Activated T-cell treated with anti-CD3 and anti-CD28 coated beads, Interleukin-2, amount 50 U/mL, for 4 hours (primary cell): ENCODE results near the gene TNNI3K. TPM values are rescaled to one million over a fixed set of nuclear protein-coding genes. Genes with fewer than 3 reads are reported as not detected.
"Not testable (repeated sequence)": the region's sequence is repeated elsewhere in the genome, so short reads cannot be mapped to it uniquely, and the experiment has no call there.

Experiments
- ATAC-seq, 2 donors: fragments of 200-7000 bp; cut with Tn5 transposase; one replicate each; pipeline ENCODE4 v1.10.0; 2021
- DNase-seq: peaks from one replicate; pipeline ENCODE4 v3.0.0-alpha.2; 2020
- H3K27me3 Mint-ChIP-seq: one replicate; pipeline ENCODE4 v1.8.0; 2021; ENCODE audit warnings: low read depth, mixed read lengths
- H3K36me3 Mint-ChIP-seq: one replicate; pipeline ENCODE4 v1.8.0; 2022; ENCODE audit warnings: mixed read lengths; ENCODE audit not compliant: insufficient read depth
- H3K4me1 Mint-ChIP-seq: one replicate; pipeline ENCODE4 v1.8.0; 2021; ENCODE audit warnings: low read depth, mixed read lengths
- H3K4me3 Mint-ChIP-seq: one replicate; pipeline ENCODE4 v1.8.0; 2021; ENCODE audit warnings: mild to moderate bottlenecking, moderate library complexity, mixed read lengths
- H3K9me3 Mint-ChIP-seq: one replicate; pipeline ENCODE4 v1.8.0; 2021; ENCODE audit warnings: mixed read lengths
- total RNA-seq, 3 donors: library from RNA; stranded (reverse); gene quantifications; one replicate each; pipeline ENCODE4 v1.2.1, GENCODE V29; 2021

TNNI3K gene
- total RNA-seq, 3 donors from 2014 or later: not detected

GRCh38 chr1:74245168-74245772 is 10.1 kb downstream of the TNNI3K start:
- no peak overlapping the region for H3K4me3 Mint-ChIP-seq
- no peaks in the 10 kb centered on the region for H3K4me1 Mint-ChIP-seq
- no peaks in the 10 kb centered on the region for H3K9me3 Mint-ChIP-seq
- no peaks in the 10 kb centered on the region for H3K36me3 Mint-ChIP-seq
- ATAC-seq: no peak
- DNase-seq: no peak
- no peaks in the 10 kb centered on the region for H3K27me3 Mint-ChIP-seq

- no peaks in the 10 kb centered on the region for H3K27me3 Mint-ChIP-seq
- no peak overlapping the region for H3K4me3 Mint-ChIP-seq
- DNase-seq (no peak), ATAC-seq (no peak)
- H3K9me3 Mint-ChIP-seq: no peaks in the 10 kb centered on the region
- H3K36me3 Mint-ChIP-seq: no peaks in the 10 kb centered on the region
- no peaks in the 10 kb centered on the region for H3K4me1 Mint-ChIP-seq
Observed at GRCh38 chr1:74246315-74246714, 11.1 kb downstream of the TNNI3K start.

DNA sequence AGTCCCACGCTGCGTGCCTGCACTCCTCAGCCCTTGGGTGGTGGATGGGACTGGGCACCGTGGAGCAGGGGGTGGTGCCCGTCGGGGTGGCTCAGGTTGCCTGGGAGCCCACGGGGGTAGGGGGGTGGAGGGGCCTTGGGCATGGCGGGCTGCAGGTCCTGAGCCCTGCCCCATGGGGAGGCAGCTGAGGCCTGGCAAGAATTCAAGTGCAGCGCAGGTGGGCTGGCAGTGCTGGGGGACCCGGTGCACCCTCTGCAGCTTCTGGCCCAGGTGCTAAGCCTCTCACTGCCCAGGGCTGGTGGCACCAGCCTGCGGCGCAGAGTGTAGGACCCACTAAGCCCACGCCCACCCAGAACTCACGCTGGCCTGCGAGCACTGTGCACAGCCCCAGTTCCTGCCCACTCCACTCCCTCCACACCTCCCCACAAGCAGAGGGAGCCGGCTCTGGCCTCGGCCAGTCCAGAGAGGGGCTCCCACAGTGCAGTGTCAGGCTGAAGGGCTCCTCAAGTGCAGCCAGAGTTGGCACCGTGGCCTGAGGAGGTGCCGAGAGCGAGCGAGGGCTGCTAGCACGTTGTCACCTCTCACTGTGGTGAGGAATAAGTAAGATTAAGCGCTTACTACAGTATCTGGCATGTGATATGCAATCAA is 12.8 kb downstream of the TNNI3K start:
- ATAC-seq (no peak), DNase-seq (no peak)
- H3K4me3 Mint-ChIP-seq: no peak overlapping the region

GRCh38 chr1:74253243-74253824 is 18.1 kb downstream of the TNNI3K start:
- DNase-seq, H3K36me3 Mint-ChIP-seq, H3K9me3 Mint-ChIP-seq, H3K27me3 Mint-ChIP-seq, H3K4me1 Mint-ChIP-seq, H3K4me3 Mint-ChIP-seq, ATAC-seq: not testable (repeated sequence)

More for the DNA sequence above, 12.8 kb downstream of the TNNI3K start:
- H3K9me3 Mint-ChIP-seq: no peaks in the 10 kb centered on the region
- H3K27me3 Mint-ChIP-seq: no peaks in the 10 kb centered on the region
- no peaks in the 10 kb centered on the region for H3K4me1 Mint-ChIP-seq
- H3K36me3 Mint-ChIP-seq: no peaks in the 10 kb centered on the region

- H3K4me3 Mint-ChIP-seq: no peak overlapping the region
- no peaks in the 10 kb centered on the region for H3K4me1 Mint-ChIP-seq
- no peaks in the 10 kb centered on the region for H3K9me3 Mint-ChIP-seq
- no peaks in the 10 kb centered on the region for H3K27me3 Mint-ChIP-seq
- ATAC-seq (no peak), DNase-seq (no peak)
- no peaks in the 10 kb centered on the region for H3K36me3 Mint-ChIP-seq
Observed at GRCh38 chr1:74266001-74266400, 30.8 kb downstream of the TNNI3K start.

DNA sequence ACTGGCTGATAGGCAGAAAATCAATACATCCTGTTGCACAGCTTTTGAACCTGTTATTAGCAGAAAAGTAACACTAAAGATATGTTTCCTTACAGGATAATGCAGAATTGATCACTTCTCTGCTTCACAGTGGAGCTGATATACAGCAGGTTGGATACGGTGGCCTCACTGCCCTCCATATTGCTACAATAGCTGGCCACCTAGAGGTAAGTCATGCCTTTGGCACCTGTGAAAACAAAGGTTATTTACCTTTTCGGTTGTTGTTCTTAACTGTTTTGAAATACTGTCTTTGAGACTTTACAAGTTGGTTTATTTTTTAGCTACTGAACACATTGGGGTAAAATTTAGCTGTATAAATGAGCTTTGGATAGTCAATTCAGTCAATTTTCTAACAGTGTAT is 36.3 kb downstream of the TNNI3K start:
- no peak for DNase-seq
- Mint-ChIP-seq H3K9me3 (no peaks in the 10 kb centered on the region), H3K4me1 (no peaks in the 10 kb centered on the region), H3K36me3 (no peaks in the 10 kb centered on the region), H3K4me3 (no peak overlapping the region), H3K27me3 (no peaks in the 10 kb centered on the region)
- ATAC-seq: no peak

DNA sequence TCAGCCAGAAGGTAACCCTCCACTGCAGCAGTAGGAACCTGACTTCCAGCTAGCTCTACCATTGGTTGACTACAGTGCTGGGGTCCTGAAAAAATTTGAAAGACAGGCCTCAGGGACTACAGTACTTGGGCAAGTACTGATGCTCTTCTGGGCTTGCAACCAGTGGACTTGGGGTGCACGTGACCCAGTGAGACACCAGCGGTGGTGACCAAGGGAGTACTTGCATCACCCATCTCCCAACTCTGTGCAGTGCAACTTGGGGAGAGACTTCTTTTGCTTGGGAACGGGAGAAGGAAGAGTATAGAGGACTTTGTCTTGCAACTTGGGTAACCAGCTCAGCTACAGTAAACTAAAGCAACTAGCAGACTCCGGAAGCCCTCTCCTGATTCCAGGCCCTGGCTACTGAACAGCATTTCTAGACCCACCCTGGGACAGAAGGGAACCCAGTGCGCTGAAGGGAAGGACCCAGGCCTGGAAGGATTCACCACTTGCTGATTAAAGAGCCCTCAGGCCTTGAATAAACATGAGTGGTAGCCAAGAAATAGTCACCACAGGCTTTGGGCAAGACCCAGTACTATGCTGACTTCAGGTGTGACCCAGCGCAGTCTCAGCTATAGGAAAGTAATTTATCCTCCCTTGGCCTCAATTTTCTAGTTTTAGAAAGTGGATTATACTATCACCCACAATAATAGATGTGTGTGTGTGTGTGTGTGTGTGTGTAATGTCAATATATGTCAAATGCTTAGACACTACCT is 45.6 kb downstream of the TNNI3K start:
- Mint-ChIP-seq H3K36me3 (no peaks in the 10 kb centered on the region), H3K4me3 (no peak overlapping the region), H3K27me3 (no peaks in the 10 kb centered on the region), H3K4me1 (no peaks in the 10 kb centered on the region), H3K9me3 (peaks cover 3% of the 10 kb centered on the region)
- ATAC-seq (no peak), DNase-seq (no peak)

DNA sequence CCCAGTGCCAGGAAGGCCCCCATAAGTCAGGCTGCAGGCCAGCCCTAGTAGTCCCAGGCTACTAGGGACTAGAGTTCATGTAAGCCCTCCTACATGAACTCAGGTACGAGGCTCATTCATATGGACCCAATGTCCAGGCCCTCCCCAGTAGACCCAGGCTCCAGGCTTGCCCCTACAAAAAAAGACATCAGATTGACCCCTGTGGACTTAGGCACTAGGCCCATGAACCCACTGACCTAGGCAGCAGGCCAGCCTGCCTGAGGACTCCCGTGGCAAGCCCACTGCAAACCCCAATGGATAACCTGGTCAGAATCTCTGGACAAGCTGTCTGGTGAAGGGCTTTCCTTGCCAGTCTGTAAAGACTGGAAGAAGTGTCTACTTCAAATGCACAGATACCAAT is 51.2 kb downstream of the TNNI3K start:
- Mint-ChIP-seq H3K4me1 (no peaks in the 10 kb centered on the region), H3K27me3 (no peaks in the 10 kb centered on the region), H3K9me3 (peaks cover 11% of the 10 kb centered on the region), H3K4me3 (no peak overlapping the region), H3K36me3 (no peaks in the 10 kb centered on the region)
- no peak for DNase-seq
- no peak for ATAC-seq

DNA sequence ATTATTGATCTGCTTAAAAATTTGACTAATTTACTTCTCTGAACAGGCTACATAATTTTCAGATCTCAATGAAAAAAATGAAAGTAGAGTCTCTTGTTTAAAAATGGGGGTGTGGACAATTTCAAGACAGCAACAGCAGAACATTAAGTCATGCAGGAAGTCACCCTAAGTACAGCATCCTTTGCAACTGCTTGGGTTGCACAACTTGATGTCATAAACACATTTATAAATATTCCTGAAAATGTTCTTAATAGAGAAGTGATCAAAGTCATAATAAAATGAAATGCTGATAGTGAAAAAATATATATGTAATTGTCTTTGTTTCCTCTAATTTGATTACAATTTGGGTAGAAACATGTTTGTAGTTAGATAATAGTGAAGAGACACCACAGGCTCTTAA is 79.3 kb downstream of the TNNI3K start:
- Mint-ChIP-seq H3K4me1 (no peaks in the 10 kb centered on the region), H3K4me3 (no peak overlapping the region), H3K9me3 (no peaks in the 10 kb centered on the region), H3K27me3 (no peaks in the 10 kb centered on the region), H3K36me3 (no peaks in the 10 kb centered on the region)
- DNase-seq (no peak), ATAC-seq (no peak)

GRCh38 chr1:74316302-74316701 is 81.1 kb downstream of the TNNI3K start:
- ATAC-seq (no peak), DNase-seq (no peak)
- Mint-ChIP-seq H3K4me3 (no peak overlapping the region), H3K4me1 (no peaks in the 10 kb centered on the region), H3K9me3 (no peaks in the 10 kb centered on the region), H3K36me3 (no peaks in the 10 kb centered on the region), H3K27me3 (no peaks in the 10 kb centered on the region)

- H3K36me3 Mint-ChIP-seq: no peaks in the 10 kb centered on the region
- ATAC-seq: no peak
Observed at GRCh38 chr1:74317663-74318062, 82.5 kb downstream of the TNNI3K start.

DNA sequence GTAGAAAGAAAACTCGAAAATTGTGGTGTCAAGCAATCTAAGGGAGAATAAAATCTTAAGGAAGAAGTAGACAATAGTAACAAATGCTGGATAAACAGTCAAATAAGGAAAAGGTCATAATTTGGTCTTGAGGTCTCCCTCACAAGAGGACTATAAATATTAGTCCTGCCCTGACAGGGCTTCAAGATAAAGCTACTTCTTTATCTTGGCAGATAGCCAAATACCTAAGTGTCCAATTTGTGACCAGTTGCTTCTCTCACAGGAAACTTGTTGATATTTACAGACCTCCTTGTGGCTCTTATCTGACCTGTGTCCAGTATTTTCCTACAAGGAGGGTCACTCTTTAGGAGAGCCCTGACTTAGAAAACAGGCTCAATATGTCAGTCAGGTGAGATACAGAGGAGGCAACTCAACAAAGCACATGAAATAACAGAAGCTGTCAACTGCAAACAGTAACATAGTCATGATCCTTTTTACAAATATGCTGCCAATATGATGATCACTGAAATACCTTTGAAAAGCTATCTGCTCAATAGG is 88.8 kb downstream of the TNNI3K start:
- ATAC-seq: no peak
- H3K4me1 Mint-ChIP-seq: no peaks in the 10 kb centered on the region
- H3K36me3 Mint-ChIP-seq: no peaks in the 10 kb centered on the region
- H3K27me3 Mint-ChIP-seq: no peaks in the 10 kb centered on the region
- no peak for DNase-seq
- no peak overlapping the region for H3K4me3 Mint-ChIP-seq
- H3K9me3 Mint-ChIP-seq: no peaks in the 10 kb centered on the region

More at GRCh38 chr1:74317663-74318062, 82.5 kb downstream of the TNNI3K start:
- DNase-seq: no peak
- Mint-ChIP-seq H3K27me3 (no peaks in the 10 kb centered on the region), H3K4me3 (no peak overlapping the region), H3K9me3 (no peaks in the 10 kb centered on the region), H3K4me1 (no peaks in the 10 kb centered on the region)

- no peak for DNase-seq
- Mint-ChIP-seq H3K9me3 (no peaks in the 10 kb centered on the region), H3K27me3 (no peaks in the 10 kb centered on the region), H3K36me3 (no peaks in the 10 kb centered on the region), H3K4me3 (no peak overlapping the region), H3K4me1 (no peaks in the 10 kb centered on the region)
- no peak for ATAC-seq
Observed at GRCh38 chr1:74324684-74325448, 89.7 kb downstream of the TNNI3K start.

DNA sequence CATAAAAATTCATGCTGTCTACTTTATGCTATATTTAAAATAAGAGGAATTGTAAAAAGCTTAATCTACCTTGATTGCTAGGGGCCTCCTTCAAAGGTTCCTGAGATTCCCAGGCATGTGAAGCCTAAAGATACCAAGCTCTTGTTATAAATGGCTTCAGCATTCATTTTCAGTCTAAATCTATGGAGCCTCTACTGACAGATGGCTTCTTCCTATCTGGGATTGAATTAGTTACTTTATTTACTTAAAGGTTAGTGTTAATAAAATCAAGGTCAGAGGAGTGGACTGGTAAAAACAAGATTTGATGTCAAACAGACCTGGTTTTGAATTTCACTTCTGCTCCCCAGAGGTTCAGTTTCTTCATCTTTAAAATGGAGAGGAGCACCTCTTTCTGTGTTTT is 93.7 kb downstream of the TNNI3K start:
- DNase-seq (no peak), ATAC-seq (no peak)
- Mint-ChIP-seq H3K27me3 (no peaks in the 10 kb centered on the region), H3K4me3 (no peak overlapping the region), H3K4me1 (no peaks in the 10 kb centered on the region), H3K9me3 (no peaks in the 10 kb centered on the region), H3K36me3 (no peaks in the 10 kb centered on the region)
